Stimulated activated effector memory CD8-positive, alpha-beta T cell treated with anti-CD3 and anti-CD28 coated beads, Interleukin-12 subunit alpha, Interleukin-12 subunit beta, amount 100 ng/mL, for 72 hours (primary cell): Measurements from ENCODE around the gene ABCC12.

ENCODE experiments used
- ATAC-seq: fragments of 150-1000 bp; cut with Tn5 transposase; 2 replicates; pipeline ENCODE4 v1.10.0; 2021
- DNase-seq, 2 donors: peaks; one replicate each; pipeline ENCODE4 v3.0.0; 2021 to 2022; ENCODE audit warnings: low spot score in 2 of 2
- H3K27ac Mint-ChIP-seq: one replicate; pipeline ENCODE4 v1.8.0; 2022; ENCODE audit warnings: mild to moderate bottlenecking, mixed read lengths
- H3K36me3 Mint-ChIP-seq: one replicate; pipeline ENCODE4 v1.8.0; 2022; ENCODE audit warnings: mild to moderate bottlenecking, mixed read lengths
- H3K4me1 Mint-ChIP-seq: one replicate; pipeline ENCODE4 v1.8.0; 2022; ENCODE audit warnings: mixed read lengths
- H3K4me3 Mint-ChIP-seq: one replicate; pipeline ENCODE4 v1.8.0; 2022; ENCODE audit warnings: mild to moderate bottlenecking, mixed read lengths
- H3K9me3 Mint-ChIP-seq: one replicate; pipeline ENCODE4 v1.8.0; 2022; ENCODE audit warnings: mixed read lengths

Gene ABCC12

GRCh38 chr16:48153774-48154173 is 2.0 kb downstream of the ABCC12 start:
- H3K4me1 Mint-ChIP-seq, result peaks cover 21% of the 10 kb centered on the region
- DNase-seq, result no peak

DNA sequence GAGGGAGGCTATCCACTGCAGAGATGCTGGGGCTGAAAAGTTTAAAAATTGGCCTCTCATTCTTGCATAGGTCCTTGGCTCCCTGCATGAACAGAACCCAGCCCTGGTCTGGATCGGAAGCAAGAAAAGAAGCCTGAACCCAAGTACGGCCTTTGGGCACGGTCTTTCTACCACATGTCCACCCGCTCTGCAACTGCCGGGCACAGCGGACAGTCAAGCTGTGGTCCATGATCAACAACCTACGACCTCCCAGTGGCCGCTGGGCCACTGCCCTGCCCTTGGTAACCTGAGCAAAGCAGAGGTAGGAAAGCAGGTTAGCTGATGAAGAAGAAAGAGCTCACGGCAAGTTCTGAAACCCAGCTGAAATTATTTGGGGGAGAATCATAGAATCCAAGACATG is 3.6 kb downstream of the ABCC12 start:
- Mint-ChIP-seq H3K4me1 (peaks cover 5% of the 10 kb centered on the region), H3K4me3 (no peak overlapping the region), H3K9me3 (peaks cover 8% of the 10 kb centered on the region), H3K27ac (no peak overlapping the region), H3K36me3 (no peaks in the 10 kb centered on the region)
- DNase-seq, result no peak
- no peak for ATAC-seq

More at GRCh38 chr16:48153774-48154173, 2.0 kb downstream of the ABCC12 start:
- no peak for ATAC-seq
- Mint-ChIP-seq H3K9me3 (peaks cover 6% of the 10 kb centered on the region), H3K27ac (no peak overlapping the region), H3K4me3 (no peak overlapping the region), H3K36me3 (peaks cover 11% of the 10 kb centered on the region)

DNA sequence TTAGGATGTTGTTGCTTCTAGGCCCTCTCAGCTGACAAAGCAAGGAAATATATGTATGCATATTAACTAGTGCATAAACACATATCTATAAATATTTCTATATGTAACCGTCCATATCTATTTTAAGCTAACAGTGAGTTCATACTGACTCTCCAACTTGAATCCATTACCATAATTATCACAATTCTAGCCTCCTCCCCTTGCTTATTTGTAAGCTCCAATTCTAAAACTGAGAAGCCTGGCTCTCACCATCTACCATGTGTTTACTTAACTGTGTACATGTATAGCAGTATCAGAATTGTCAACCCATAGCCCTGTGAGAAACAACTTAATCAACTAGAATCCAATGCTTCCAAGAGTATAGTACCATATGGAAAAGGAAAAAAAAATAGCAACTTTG is 5.1 kb downstream of the ABCC12 start:
- no peak overlapping the region for H3K4me3 Mint-ChIP-seq
- peaks cover 8% of the 10 kb centered on the region for H3K9me3 Mint-ChIP-seq
- no peak overlapping the region for H3K27ac Mint-ChIP-seq
- no peaks in the 10 kb centered on the region for H3K36me3 Mint-ChIP-seq
- ATAC-seq (no peak), DNase-seq (no peak)
- no peaks in the 10 kb centered on the region for H3K4me1 Mint-ChIP-seq

- Mint-ChIP-seq H3K4me3 (no peak overlapping the region), H3K36me3 (no peaks in the 10 kb centered on the region), H3K27ac (no peak overlapping the region), H3K9me3 (peaks cover 8% of the 10 kb centered on the region), H3K4me1 (no peaks in the 10 kb centered on the region)
- DNase-seq, result no peak
- peak; percentile 28 for ATAC-seq
These were observed 9.1 kb downstream of the ABCC12 start for GRCh38 chr16:48146710-48147109.

GRCh38 chr16:48146131-48146530 is 9.7 kb downstream of the ABCC12 start:
- peaks cover 8% of the 10 kb centered on the region for H3K9me3 Mint-ChIP-seq
- no peaks in the 10 kb centered on the region for H3K36me3 Mint-ChIP-seq
- no peak overlapping the region for H3K27ac Mint-ChIP-seq
- H3K4me3 Mint-ChIP-seq, result no peak overlapping the region
- DNase-seq, result no peak
- no peak for ATAC-seq
- H3K4me1 Mint-ChIP-seq, result no peaks in the 10 kb centered on the region

GRCh38 chr16:48143812-48144368 is 11.9 kb downstream of the ABCC12 start:
- ATAC-seq, result no peak
- no peak for DNase-seq
- no peak overlapping the region for H3K27ac Mint-ChIP-seq
- H3K36me3 Mint-ChIP-seq, result no peaks in the 10 kb centered on the region
- H3K4me3 Mint-ChIP-seq, result no peak overlapping the region
- peaks cover 3% of the 10 kb centered on the region for H3K9me3 Mint-ChIP-seq
- no peaks in the 10 kb centered on the region for H3K4me1 Mint-ChIP-seq

DNA sequence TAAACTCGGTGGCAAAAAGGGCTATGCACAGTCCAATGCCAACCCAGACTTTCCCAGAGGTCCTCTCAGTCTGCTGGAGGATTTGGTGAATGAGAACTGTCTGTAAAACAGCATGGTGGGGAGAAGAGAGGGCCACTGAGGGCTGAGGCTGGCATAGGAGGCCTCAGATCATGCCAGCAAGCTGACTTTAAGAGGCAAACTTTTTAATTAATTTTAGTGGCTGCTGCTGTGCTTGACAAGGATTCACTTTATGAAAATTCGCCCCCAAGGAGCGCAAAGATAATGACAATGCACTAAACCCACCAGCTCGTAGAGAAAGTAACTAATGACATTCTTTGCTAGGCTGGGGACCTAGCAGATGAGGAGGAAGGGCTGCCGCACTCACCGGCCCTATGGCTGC is 15.0 kb downstream of the ABCC12 start:
- Mint-ChIP-seq H3K4me3 (no peak overlapping the region), H3K9me3 (no peaks in the 10 kb centered on the region), H3K36me3 (no peaks in the 10 kb centered on the region), H3K27ac (no peak overlapping the region), H3K4me1 (no peaks in the 10 kb centered on the region)
- DNase-seq (no peak), ATAC-seq (no peak)

- Mint-ChIP-seq H3K4me1 (no peaks in the 10 kb centered on the region), H3K4me3 (no peak overlapping the region), H3K9me3 (no peaks in the 10 kb centered on the region), H3K36me3 (no peaks in the 10 kb centered on the region), H3K27ac (no peak overlapping the region)
- ATAC-seq, result no peak
- DNase-seq, result no peak
These were observed 16.3 kb downstream of the ABCC12 start for GRCh38 chr16:48139517-48139916.

- Mint-ChIP-seq H3K4me1 (no peaks in the 10 kb centered on the region), H3K4me3 (no peak overlapping the region), H3K36me3 (no peaks in the 10 kb centered on the region), H3K9me3 (no peaks in the 10 kb centered on the region), H3K27ac (no peak overlapping the region)
- ATAC-seq (no peak), DNase-seq (no peak)
These were observed 17.2 kb downstream of the ABCC12 start for GRCh38 chr16:48138543-48138942.

GRCh38 chr16:48137822-48138221 is 18.0 kb downstream of the ABCC12 start:
- no peak for ATAC-seq
- H3K27ac Mint-ChIP-seq, result no peak overlapping the region

DNA sequence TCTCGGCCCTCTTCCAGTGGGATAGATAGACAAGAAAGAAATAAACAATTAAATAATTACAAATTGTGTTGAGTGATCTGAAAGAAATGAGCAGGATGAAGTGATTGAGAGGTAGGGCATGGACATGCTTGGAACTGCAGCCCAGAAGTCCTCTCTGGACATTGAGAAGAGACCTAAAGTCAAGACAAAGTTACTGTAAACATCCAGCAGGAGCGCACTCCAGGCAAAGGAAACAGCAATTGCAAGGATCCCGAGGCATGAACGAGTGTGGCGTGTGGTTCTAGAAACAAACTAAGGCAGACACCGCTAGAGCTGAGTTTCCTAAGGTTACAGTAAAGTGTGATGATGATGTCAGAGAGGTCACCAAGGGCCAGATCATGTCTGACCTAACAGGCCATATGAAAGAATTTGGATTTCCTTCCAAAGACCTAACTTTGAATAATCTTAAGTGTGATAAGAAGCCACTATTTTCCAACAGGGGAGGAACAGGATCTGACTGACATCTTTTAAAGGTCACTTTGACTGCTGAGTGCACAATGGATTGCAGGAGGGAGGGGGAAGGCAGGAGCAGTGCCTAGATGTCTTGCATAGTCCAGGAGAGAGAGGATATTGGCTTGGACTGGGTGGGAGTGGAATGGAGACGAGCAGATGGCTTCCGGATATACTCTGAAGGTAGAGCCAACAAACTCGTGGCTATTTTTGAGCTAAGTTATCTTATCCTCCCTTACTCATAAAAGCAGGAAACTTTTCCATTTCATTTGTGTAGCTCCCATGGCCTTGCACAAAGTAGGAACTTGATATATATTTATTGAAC is 19.0 kb downstream of the ABCC12 start:
- H3K27ac Mint-ChIP-seq, result no peak overlapping the region
- no peaks in the 10 kb centered on the region for H3K9me3 Mint-ChIP-seq
- no peaks in the 10 kb centered on the region for H3K4me1 Mint-ChIP-seq
- no peak overlapping the region for H3K4me3 Mint-ChIP-seq
- ATAC-seq, result no peak
- no peak for DNase-seq
- H3K36me3 Mint-ChIP-seq, result no peaks in the 10 kb centered on the region

More at GRCh38 chr16:48137822-48138221, 18.0 kb downstream of the ABCC12 start:
- Mint-ChIP-seq H3K4me3 (no peak overlapping the region), H3K4me1 (no peaks in the 10 kb centered on the region), H3K36me3 (no peaks in the 10 kb centered on the region), H3K9me3 (no peaks in the 10 kb centered on the region)
- DNase-seq, result no peak

DNA sequence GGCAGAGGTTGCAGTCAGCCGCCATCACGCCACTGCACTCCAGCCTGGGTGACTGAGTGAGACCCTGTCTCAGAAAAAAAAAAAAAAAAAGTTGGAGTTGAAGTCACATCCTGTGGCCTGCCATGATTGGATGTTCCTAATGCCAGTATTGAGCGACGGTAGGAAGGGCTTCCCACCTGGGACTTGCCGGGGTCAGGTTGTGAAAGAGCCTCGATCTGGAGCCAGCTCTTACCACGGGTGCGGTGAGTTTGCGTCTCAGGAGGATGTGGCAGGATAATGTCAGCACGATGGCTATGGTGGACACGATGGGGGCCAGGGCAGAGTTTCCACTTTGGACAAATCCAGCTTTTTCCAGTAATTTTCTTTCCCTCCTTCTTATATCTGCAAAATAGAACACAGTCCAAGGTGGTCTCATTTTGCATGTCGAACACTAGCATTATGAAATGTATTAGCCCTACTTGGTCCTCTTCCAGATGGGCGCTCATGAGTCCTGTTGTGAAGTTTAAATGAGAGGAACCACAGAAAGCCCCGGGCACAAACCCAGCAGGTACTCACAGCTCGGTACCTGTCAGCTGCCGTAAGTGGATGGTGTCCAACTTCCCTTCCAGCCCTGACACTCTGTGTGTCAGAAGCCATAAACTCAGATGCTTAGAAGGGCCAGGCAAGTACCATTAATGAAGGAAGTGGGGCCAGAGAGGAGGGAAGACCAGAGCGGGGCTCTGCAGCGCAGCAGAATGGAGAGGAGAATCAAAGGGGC is 22.2 kb downstream of the ABCC12 start:
- Mint-ChIP-seq H3K4me1 (no peaks in the 10 kb centered on the region), H3K36me3 (no peaks in the 10 kb centered on the region), H3K9me3 (no peaks in the 10 kb centered on the region), H3K27ac (no peak overlapping the region), H3K4me3 (no peak overlapping the region)
- no peak for DNase-seq
- no peak for ATAC-seq

DNA sequence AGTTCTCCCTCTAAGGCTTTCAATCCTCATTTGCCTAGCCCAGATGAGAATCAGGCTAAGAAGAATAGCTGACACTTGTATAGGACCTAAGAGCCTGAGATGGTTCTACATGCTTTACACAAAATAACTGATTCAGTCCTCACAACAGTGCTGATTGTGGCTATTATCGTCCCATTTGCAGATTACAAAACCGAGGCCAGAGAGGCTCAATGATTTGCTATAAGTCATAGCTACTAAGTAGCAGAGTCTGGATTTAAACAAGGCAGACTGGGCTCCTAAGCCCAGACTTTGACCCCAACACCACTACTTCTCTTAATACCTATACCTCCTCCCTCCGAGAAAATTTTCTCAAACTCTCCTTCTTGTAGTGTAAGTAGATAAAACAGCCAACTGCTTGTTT is 23.1 kb downstream of the ABCC12 start:
- DNase-seq, result no peak
- ATAC-seq, result no peak
- Mint-ChIP-seq H3K9me3 (no peaks in the 10 kb centered on the region), H3K36me3 (no peaks in the 10 kb centered on the region), H3K4me3 (no peak overlapping the region), H3K4me1 (no peaks in the 10 kb centered on the region), H3K27ac (no peak overlapping the region)

- H3K4me1 Mint-ChIP-seq, result no peaks in the 10 kb centered on the region
These were observed 24.4 kb downstream of the ABCC12 start for GRCh38 chr16:48131201-48131935.

DNA sequence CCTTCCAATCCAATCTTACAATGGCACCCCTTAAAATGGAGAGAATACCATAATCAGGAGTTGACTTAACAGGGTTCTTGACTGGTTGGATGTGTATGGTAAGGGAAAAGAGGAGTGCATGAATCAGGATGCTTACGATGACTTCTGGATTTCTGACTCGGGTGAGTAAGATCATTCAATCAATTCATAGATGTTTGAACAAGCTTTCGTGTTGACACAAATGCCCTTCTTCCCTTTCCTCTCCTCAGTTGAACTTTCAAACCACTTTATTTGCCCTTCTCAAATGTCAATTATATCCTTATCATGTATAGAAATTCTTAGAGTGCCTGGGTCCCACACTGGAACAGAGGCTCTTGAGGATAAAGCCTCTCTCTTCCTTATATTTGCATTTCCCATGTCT is 25.9 kb downstream of the ABCC12 start:
- DNase-seq, result no peak
- H3K36me3 Mint-ChIP-seq, result no peaks in the 10 kb centered on the region
- no peaks in the 10 kb centered on the region for H3K9me3 Mint-ChIP-seq
- H3K4me3 Mint-ChIP-seq, result no peak overlapping the region
- ATAC-seq, result no peak
- H3K4me1 Mint-ChIP-seq, result no peaks in the 10 kb centered on the region
- no peak overlapping the region for H3K27ac Mint-ChIP-seq

More at GRCh38 chr16:48131201-48131935, 24.4 kb downstream of the ABCC12 start:
- DNase-seq, result no peak
- Mint-ChIP-seq H3K4me3 (no peak overlapping the region), H3K9me3 (no peaks in the 10 kb centered on the region), H3K36me3 (no peaks in the 10 kb centered on the region), H3K27ac (no peak overlapping the region)
- ATAC-seq, result no peak
